Colonic mucosa (tissue), 4 donors: ENCODE measurements around the gene NOXA1. TPM values are rescaled to one million over a fixed set of nuclear protein-coding genes. Genes with fewer than 3 reads are reported as not detected.

Source experiments
- DNase-seq: peaks from one replicate; pipeline ENCODE4 v3.0.0-alpha.2; 2020
- H3K27ac ChIP-seq: fragments of 200-600 bp; one replicate; pipeline ENCODE4 v1.8.0; 2021
- H3K27me3 ChIP-seq: fragments of 200-600 bp; one replicate; pipeline ENCODE4 v1.8.0; 2021
- H3K36me3 ChIP-seq: fragments of 200-600 bp; one replicate; pipeline ENCODE4 v1.8.0; 2021
- H3K4me1 ChIP-seq: fragments of 200-600 bp; one replicate; pipeline ENCODE4 v1.8.0; 2021; ENCODE audit warnings: mild to moderate bottlenecking
- H3K4me3 ChIP-seq: fragments of 200-600 bp; one replicate; pipeline ENCODE4 v1.8.0; 2021
- H3K9ac ChIP-seq, 2 donors: one replicate each; pipeline ENCODE4 v1.7.0; 2013; ENCODE audit warnings: control low read depth in 2 of 2, low read depth in 2 of 2, low read length in 2 of 2
- H3K9me3 ChIP-seq: fragments of 200-600 bp; one replicate; pipeline ENCODE4 v1.8.0; 2021
- CTCF ChIP-seq: fragments of 200-600 bp; IDR thresholded peaks from one replicate; pipeline ENCODE4 v1.8.0; 2022; ENCODE audit warnings: antibody characterized with exemption, mild to moderate bottlenecking
- intact Hi-C: fragments of 100-400 bp; cut with DNase I; formaldehyde crosslinking; loops from one replicate; pipeline ENCODE4 v1.14.1; 2022
- total RNA-seq, 2 donors: library from RNA; stranded (reverse); fragmentation: NEBNext Ultra II Directional in 1 of 2; extraction: Animal tissue kit (Norgen Biotek cat#: 25700) in 1 of 2; gene quantifications; one replicate each; pipeline ENCODE4 v1.2.1, GENCODE V29; 2021
- donor health status: healthy.
- donor health status: DM: no; HTN: no; CAD: no.
- donor health status: DM: no; HTN: no; CAD: no.

Gene NOXA1
- total RNA-seq, 2 donors from 2014 or later: 27.5 to 29.3 TPM

GRCh38 chr9:137392232-137393007 lies 30.8 kb upstream of the NOXA1 start:
- intact Hi-C loops: no loop called here
- H3K27me3 ChIP-seq: no peaks in the 10 kb centered on the region
- H3K4me3 ChIP-seq: no peak overlapping the region
- no peaks in the 10 kb centered on the region for H3K36me3 ChIP-seq
- H3K9me3 ChIP-seq: no peaks in the 10 kb centered on the region
- peaks cover 8% of the 10 kb centered on the region for H3K4me1 ChIP-seq
- H3K27ac ChIP-seq: no peak overlapping the region
- no peak overlapping the region for H3K9ac ChIP-seq
- TF ChIP-seq CTCF: no peak
- no peak for DNase-seq

- Histone ChIP-seq H3K9me3 (no peaks in the 10 kb centered on the region), H3K4me1 (peaks cover 8% of the 10 kb centered on the region), H3K4me3 (no peak overlapping the region), H3K36me3 (no peaks in the 10 kb centered on the region), H3K9ac (no peak overlapping the region), H3K27ac (no peak overlapping the region), H3K27me3 (no peaks in the 10 kb centered on the region)
- no peak for TF ChIP-seq CTCF
- intact Hi-C loops: no loop called here
- no peak for DNase-seq
Observed at GRCh38 chr9:137393176-137394150, 29.7 kb upstream of the NOXA1 start.

DNA sequence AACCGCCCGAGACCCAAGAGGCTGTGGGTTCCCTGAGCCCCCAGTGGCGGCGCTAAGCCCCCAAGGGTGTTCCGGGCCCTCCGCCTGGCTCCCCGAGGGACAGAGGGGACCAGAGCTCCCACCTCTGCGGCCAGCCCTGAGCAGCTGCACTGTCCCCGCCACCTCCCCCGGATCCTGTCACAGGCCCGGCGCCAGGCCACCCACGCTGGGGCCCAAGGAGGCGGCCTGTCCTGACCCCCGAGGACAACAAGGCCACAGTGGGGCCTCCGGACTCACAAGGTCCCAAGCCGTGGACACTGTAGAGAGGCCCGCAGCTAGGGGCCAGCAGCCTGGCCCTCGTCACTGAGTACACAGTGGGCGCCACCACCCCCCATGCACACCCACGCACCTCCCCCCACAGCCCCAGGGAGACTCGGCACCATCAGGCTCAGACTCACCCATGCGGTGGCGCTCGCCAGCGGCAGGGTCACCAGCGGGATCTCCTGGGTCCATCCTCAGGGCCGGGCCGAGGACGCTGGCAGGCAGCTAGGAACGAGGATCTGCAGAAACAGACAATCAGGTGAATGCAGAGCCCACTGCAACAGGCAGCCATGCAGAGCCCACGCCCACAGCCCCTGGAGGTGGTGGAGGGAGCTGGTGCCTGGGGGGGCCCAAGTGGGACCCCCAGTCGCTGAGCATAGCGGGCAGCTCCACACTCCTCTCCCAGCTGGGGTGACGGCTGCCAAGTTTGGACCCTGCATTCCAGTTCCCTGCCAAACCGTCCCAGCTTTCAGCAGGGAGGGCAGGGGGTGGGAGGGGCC lies 28.1 kb upstream of the NOXA1 start:
- Histone ChIP-seq H3K36me3 (no peaks in the 10 kb centered on the region), H3K27ac (no peak overlapping the region), H3K27me3 (no peaks in the 10 kb centered on the region), H3K4me3 (no peak overlapping the region), H3K9me3 (no peaks in the 10 kb centered on the region), H3K9ac (no peak overlapping the region), H3K4me1 (peaks cover 8% of the 10 kb centered on the region)
- DNase-seq: no peak
- TF ChIP-seq CTCF: no peak
- intact Hi-C loops: no loop called here

GRCh38 chr9:137395666-137396010 lies 27.6 kb upstream of the NOXA1 start:
- Histone ChIP-seq H3K27me3 (no peaks in the 10 kb centered on the region), H3K9me3 (no peaks in the 10 kb centered on the region), H3K4me1 (peaks cover 7% of the 10 kb centered on the region), H3K4me3 (no peak overlapping the region), H3K36me3 (no peaks in the 10 kb centered on the region), H3K27ac (no peak overlapping the region), H3K9ac (no peak overlapping the region)
- DNase-seq: no peak
- intact Hi-C loops: no loop called here
- TF ChIP-seq CTCF: no peak

- no peak for TF ChIP-seq CTCF
- DNase-seq: no peak
- intact Hi-C loops: no loop called here
- Histone ChIP-seq H3K4me1 (peaks cover under 1% of the 10 kb centered on the region), H3K9me3 (no peaks in the 10 kb centered on the region), H3K9ac (no peak overlapping the region), H3K4me3 (no peak overlapping the region), H3K27me3 (no peaks in the 10 kb centered on the region), H3K27ac (no peak overlapping the region), H3K36me3 (no peaks in the 10 kb centered on the region)
Observed at GRCh38 chr9:137396227-137396626, 27.0 kb upstream of the NOXA1 start.
